ENCODE measurements around the gene MFF. TPM values are rescaled to one million over a fixed set of nuclear protein-coding genes. Genes with fewer than 3 reads are reported as not detected.

Gene MFF
- total and polyA plus RNA-seq, 2 of the 8 experiments (the other 6 are each of a cell fraction or from before 2014, with no cell fraction given): 36.2 to 86.8 TPM

- DNase-seq (ENCODE audit: low read depth in 1 of 2, low spot score in 2 of 2): no peak
- no peaks in the 10 kb centered on the region; the same call in 1 of the 2 replicates for H3K23me2 ChIP-seq (ENCODE audit: low read depth, low read length)
- H3K4me3 ChIP-seq (ENCODE audit: extremely low read depth in 1 of 4, insufficient read depth in 2 of 4, low read depth in 3 of 4, low read length in 4 of 4): no peak overlapping the region
- no peaks in the 10 kb centered on the region for H3K9me3 ChIP-seq (ENCODE audit: insufficient read depth in 2 of 2, low read depth in 1 of 2, low read length in 1 of 2)
- H2BK20ac ChIP-seq (ENCODE audit: low read length): no peak overlapping the region
- H2BK5ac ChIP-seq (ENCODE audit: low read depth, low read length): no peak overlapping the region
- H2BK15ac ChIP-seq (ENCODE audit: low read length): no peak overlapping the region
- H3K79me2 ChIP-seq (ENCODE audit: control insufficient read depth in 1 of 2, insufficient read depth in 2 of 2, low read length in 2 of 2): no peaks in the 10 kb centered on the region
- H3K4me1 ChIP-seq (replicated peaks in 1 of 4; ENCODE audit: control insufficient read depth in 3 of 4, insufficient read depth in 4 of 4, low read length in 3 of 4): no peaks in the 10 kb centered on the region
- H3K79me1 ChIP-seq (ENCODE audit: low read depth, low read length): no peaks in the 10 kb centered on the region
- no peak overlapping the region for H3K14ac ChIP-seq (ENCODE audit: insufficient read length)
- H4K5ac ChIP-seq (ENCODE audit: insufficient read length, low read depth, low read length): no peak overlapping the region
- H3K23ac ChIP-seq (ENCODE audit: insufficient read length): no peak overlapping the region
- no peak overlapping the region for H3K4me2 ChIP-seq (ENCODE audit: insufficient read depth in 1 of 2, low read depth in 2 of 2, low read length in 2 of 2)
- H3K56ac ChIP-seq (replicated peaks; ENCODE audit: insufficient read length, low read depth, low read length): no peak overlapping the region
- H4K20me1 ChIP-seq (replicated peaks in 1 of 2; ENCODE audit: control insufficient read depth in 1 of 2, insufficient read depth in 2 of 2, low read length in 2 of 2): no peaks in the 10 kb centered on the region
- H3K36me3 ChIP-seq (ENCODE audit: control insufficient read depth in 2 of 4, insufficient read depth in 4 of 4, low read length in 3 of 4): no peaks in the 10 kb centered on the region
- H2AFZ ChIP-seq (ENCODE audit: low read length): no peak overlapping the region
- no peak overlapping the region for H3K18ac ChIP-seq (ENCODE audit: extremely low read depth, low read length)
- ChIA-PET CTCF (ENCODE audit: partially characterized antibody) (interaction anchor here (0.9 to 3.2 kb wide), 9 partner anchors 10 to 476 kb away, joined by 3 to 24 read pairs (median 4); no protein-coding TSS in a partner anchor), POLR2A (ENCODE audit: partially characterized antibody) (no interaction called here)
- no peak overlapping the region for H2BK12ac ChIP-seq (ENCODE audit: low read depth, low read length)
- H3K4ac ChIP-seq (replicated peaks; ENCODE audit: insufficient read length, low read depth, low read length): no peak overlapping the region
- H3K27me3 ChIP-seq (replicated peaks in 1 of 4; ENCODE audit: control insufficient read depth in 3 of 4, extremely low read depth in 1 of 4, insufficient read depth in 3 of 4, low read length in 3 of 4): no peaks in the 10 kb centered on the region
- no peak overlapping the region for H3K27ac ChIP-seq (ENCODE audit: low read depth, low read length)
- H4K91ac ChIP-seq (replicated peaks; ENCODE audit: insufficient read length, low read length): no peak overlapping the region
- 90% methylated on average over 6 of the region's 6 CpGs; no CpG with 5 or more reads in 1 of the 2 experiments for WGBS, 2 experiments (ENCODE audit: extremely low coverage in 1 of 2, insufficient coverage in 1 of 2, insufficient read length in 1 of 2, insufficient replicate concordance in 2 of 2, low coverage in 1 of 2, low lambda C conversion rate in 2 of 2, missing lambda C conversion rate in 1 of 2)
- H2BK120ac ChIP-seq (replicated peaks; ENCODE audit: low read depth, low read length): no peak overlapping the region
- H3K9ac ChIP-seq (replicated peaks in 1 of 4; ENCODE audit: extremely low read depth in 1 of 4, low read depth in 3 of 4, low read length in 3 of 4): no peak overlapping the region
- FAIRE-seq: no peak
- no peak overlapping the region for H4K8ac ChIP-seq (ENCODE audit: extremely low read depth, insufficient read depth, low read length)
- no peak overlapping the region for H2AK5ac ChIP-seq (ENCODE audit: low read depth, low read length)
- TF ChIP-seq HDAC6 (IDR thresholded peaks at IDR 0.05; ENCODE audit: low read depth, low read length) (no peak), NRF1 (IDR thresholded peaks at IDR 0.05; ENCODE audit: low read depth, low read length) (no peak), RNF2 (IDR thresholded peaks at IDR 0.05; ENCODE audit: borderline replicate concordance, low read depth, low read length, missing control alignments, poor library complexity, severe bottlenecking) (no peak), TCF12 (IDR thresholded peaks at IDR 0.05; ENCODE audit: low read depth, low read length) (no peak), SP1 (IDR thresholded peaks at IDR 0.05; ENCODE audit: low read depth, low read length) (no peak), KDM1A (IDR thresholded peaks at IDR 0.05; ENCODE audit: borderline replicate concordance, low read length) (no peak), ATF2 (IDR thresholded peaks at IDR 0.05; ENCODE audit: low read length) (no peak)
Observed at GRCh38 chr2:227386630-227387029, 61.6 kb downstream of the MFF start.

Data from H1 (cell line).